Activated CD8-positive, alpha-beta memory T cell treated with anti-CD3 and anti-CD28 coated beads for 36 hours (primary cell): ENCODE data around the gene PTPRD. TPM values are rescaled to one million over a fixed set of nuclear protein-coding genes. Genes with fewer than 3 reads are reported as not detected.

ENCODE experiments used
- CTCF ChIA-PET: fragments of 350-600 bp; sonication (Branson Sonifier 250); formaldehyde crosslinking; loops from one replicate; lab custom pipeline; 2021; ENCODE audit warnings: antibody characterized with exemption; lab: Charles Lee
- POLR2A ChIA-PET: fragments of 350-600 bp; sonication (Branson Sonifier 250); formaldehyde crosslinking; loops from one replicate; lab custom pipeline; 2021; ENCODE audit warnings: antibody characterized with exemption; lab: Charles Lee
- total RNA-seq, 2 experiments: library from RNA; stranded (reverse); gene quantifications; one replicate each; pipeline ENCODE4 v1.2.3, GENCODE V29; 2021

Gene PTPRD
- total RNA-seq, 2 experiments from 2014 or later = 0.10 to 0.15 TPM

- CTCF ChIA-PET = no interaction called here
Observed at GRCh38 chr9:8874482-8874881, 1738.3 kb downstream of the PTPRD start.

DNA sequence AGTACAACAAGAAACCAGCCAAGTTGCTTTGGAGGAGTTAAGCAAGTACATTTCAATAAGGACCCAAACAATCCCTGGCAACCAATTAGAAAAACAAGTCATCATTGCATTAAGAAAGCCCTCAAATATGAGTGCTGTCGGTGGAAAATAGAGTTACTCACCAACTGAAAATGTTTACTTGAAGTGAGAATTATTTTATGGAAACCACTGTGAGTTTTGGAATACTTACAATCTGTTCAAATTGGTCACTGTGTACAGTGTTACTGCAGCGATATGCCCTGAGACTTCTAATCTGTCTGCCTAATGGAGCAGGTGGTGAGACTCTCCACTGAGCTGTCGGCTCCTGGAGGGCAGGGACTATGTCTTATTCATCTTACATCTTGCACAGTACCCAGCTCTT, 1740.0 kb downstream of the PTPRD start:
- CTCF ChIA-PET = no interaction called here
- POLR2A ChIA-PET = no interaction called here

More at GRCh38 chr9:8874482-8874881, 1738.3 kb downstream of the PTPRD start:
- POLR2A ChIA-PET = no interaction called here

DNA sequence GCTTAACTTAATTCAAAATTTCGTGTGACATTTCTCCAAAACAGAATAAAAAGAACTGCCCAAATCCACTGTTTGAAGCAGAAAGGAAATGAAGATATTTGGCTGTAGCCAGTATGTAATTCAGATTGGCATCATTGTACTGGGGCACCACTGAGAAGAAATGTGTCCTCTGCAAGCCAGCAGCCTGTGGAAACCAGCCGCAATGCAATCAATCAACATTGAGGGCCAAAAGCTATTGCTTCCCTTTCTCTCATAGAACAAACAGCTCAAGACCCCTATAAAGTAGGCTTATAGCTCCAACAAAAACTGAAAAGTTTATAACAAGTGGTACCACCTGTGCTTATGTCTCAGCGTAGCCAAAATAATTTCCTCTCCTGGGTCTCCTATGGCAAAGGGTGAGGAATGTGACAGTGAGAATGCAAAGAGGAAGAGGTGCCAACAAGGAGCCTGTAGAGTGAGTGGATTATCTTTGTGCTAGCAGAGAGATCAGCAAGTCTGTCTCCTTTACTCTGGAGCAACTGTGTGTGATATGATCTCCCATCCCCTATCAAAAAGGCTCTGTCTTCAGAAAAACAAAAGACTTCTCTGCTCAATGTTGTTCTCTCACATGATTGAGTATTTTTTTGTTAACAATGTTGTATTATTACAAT, 1740.9 kb downstream of the PTPRD start:
- ChIA-PET POLR2A (no interaction called here), CTCF (no interaction called here)

DNA sequence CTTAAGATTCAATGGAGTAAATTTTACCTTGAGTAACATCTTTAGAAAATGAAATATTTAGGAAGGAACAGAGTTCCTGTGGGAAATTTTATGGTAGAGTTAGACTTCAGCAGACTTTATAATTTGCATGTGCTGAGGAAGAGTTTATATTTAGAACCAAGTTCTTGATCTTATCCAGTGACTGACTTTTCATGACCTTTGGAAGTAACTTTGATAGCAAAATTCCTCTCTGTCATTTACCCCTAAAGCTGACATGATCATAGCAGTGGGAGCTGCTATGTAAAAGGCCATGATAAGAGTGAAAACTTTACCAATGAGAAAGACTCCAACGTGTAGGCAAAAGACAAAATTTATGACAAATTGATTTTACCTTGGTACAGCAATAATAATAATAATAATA, 1741.4 kb downstream of the PTPRD start:
- ChIA-PET POLR2A (no interaction called here), CTCF (no interaction called here)

- CTCF ChIA-PET = no interaction called here
- POLR2A ChIA-PET = no interaction called here
Observed at GRCh38 chr9:8869812-8870211, 1743.0 kb downstream of the PTPRD start.

DNA sequence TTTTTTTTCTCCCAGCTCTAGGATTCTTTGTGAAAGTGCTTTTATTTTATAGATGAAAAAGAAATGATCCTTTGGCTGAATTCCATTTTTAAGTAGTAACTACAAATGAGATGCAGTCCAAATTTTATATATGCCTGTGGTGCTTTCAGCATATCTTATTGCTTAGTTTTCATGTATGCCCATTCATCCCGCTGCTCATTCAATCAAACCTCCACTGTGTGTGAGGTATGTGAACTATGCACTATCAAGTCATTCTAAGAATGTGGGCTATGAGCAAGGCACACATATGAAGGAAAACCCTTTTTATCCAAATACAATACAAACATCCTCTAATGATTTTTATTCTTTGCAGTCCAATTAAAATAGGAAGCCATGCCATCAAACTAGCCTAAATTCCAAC, 1744.2 kb downstream of the PTPRD start:
- ChIA-PET CTCF (no interaction called here), POLR2A (no interaction called here)

- ChIA-PET POLR2A (no interaction called here), CTCF (no interaction called here)
Observed at GRCh38 chr9:8867148-8867547, 1745.7 kb downstream of the PTPRD start.

GRCh38 chr9:8864545-8864896, 1748.3 kb downstream of the PTPRD start:
- POLR2A ChIA-PET = no interaction called here
- CTCF ChIA-PET = no interaction called here

- POLR2A ChIA-PET = no interaction called here
- CTCF ChIA-PET = no interaction called here
Observed at GRCh38 chr9:8863886-8864544, 1748.8 kb downstream of the PTPRD start.

DNA sequence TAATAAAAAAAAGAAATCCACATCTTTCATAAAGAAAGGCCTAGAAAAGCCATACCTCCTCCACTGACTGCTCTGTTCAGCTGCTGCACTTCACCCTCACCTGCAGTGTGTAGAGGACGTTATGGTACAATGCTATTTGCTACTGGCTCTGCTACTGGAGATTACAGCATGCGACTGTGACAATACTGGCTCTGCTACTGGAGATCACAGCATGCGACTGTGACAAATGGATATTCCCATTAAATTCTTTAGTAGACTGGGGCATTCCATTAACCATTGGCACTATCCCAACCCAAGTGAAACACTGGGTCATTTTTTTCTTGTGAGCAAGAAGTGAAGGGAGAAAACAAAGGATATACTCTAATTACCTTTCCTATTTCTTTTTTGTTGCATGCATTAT, 1749.7 kb downstream of the PTPRD start:
- POLR2A ChIA-PET = no interaction called here
- CTCF ChIA-PET = no interaction called here

- POLR2A ChIA-PET = no interaction called here
Observed at GRCh38 chr9:8860925-8861324, 1751.9 kb downstream of the PTPRD start.

DNA sequence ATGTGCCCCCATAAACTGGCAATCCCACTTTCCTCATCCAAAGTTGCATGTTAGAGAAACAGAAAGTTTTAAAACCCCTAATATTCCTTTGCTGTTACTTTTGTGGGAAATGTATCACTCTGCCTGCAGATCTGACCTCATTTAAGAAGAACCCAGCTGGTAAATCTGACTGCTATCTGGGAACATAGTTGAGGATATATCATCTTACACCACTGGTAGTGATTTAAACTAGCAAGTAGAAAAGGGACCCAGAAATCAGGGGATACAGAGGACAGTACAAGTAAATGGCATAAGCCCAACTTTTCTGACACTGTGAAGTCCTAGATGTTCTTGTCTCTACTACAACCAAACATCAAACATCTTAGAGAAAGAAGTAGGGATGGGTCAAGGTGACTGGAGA, 1752.7 kb downstream of the PTPRD start:
- CTCF ChIA-PET = no interaction called here
- POLR2A ChIA-PET = no interaction called here

More at GRCh38 chr9:8860925-8861324, 1751.9 kb downstream of the PTPRD start:
- CTCF ChIA-PET = no interaction called here

DNA sequence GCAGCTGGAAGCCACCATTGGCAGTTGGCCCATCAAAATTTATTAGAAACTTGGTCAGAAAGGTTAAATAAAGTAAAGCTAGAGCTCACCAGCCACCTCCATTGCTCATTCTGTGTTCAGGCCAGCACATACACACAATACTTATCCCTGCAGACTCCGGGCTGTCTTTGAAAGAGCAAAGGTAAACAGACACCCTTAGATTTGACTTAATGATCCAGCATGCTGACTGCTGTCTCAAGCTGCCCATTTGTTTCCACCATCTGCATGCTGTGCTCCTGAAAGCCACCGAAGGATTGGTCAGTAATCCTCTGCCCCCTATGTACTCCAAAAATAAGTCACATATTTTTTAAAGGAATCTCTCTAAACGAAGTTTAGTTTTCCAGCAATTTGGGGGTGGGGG, 1753.4 kb downstream of the PTPRD start:
- ChIA-PET POLR2A (no interaction called here), CTCF (no interaction called here)

DNA sequence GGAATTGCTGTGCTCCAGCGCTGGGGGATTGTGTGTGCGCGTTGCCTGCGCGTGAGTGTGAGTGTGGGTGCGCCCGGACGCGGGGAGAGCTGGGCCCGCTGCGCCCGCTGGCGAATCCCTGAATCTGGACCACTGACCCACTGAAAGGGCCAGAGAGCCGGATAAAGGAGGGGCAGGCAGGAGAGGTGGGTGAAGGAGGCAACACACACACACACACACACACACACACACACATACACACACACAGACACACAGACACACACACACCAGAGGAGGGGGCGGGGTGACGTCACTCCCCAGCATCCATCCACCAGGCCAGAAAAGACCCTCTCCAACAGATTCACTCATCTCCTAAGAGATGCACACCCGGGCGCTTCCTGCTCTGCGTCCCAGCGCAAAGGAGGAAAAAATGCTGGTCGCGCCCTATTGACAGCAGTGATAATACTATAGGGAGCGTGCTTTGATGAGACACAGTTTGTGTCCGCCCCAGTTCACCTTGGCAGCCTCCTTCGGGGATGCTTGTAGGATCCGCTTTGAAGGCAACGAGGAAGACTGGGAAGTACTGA, 1754.1 kb downstream of the PTPRD start:
- ChIA-PET POLR2A (no interaction called here), CTCF (no interaction called here)

GRCh38 chr9:8857926-8858595, 1754.7 kb downstream of the PTPRD start:
- CTCF ChIA-PET = no interaction called here

GRCh38 chr9:8857068-8857925, 1755.5 kb downstream of the PTPRD start:
- ChIA-PET CTCF (no interaction called here), POLR2A (no interaction called here)

More at GRCh38 chr9:8857926-8858595, 1754.7 kb downstream of the PTPRD start:
- POLR2A ChIA-PET = no interaction called here

GRCh38 chr9:8856396-8857067, 1756.3 kb downstream of the PTPRD start:
- ChIA-PET POLR2A (no interaction called here), CTCF (no interaction called here)

GRCh38 chr9:8855046-8855445, 1757.8 kb downstream of the PTPRD start:
- POLR2A ChIA-PET = no interaction called here

GRCh38 chr9:8852301-8852864, 1760.4 kb downstream of the PTPRD start:
- CTCF ChIA-PET = no interaction called here
- POLR2A ChIA-PET = no interaction called here

More at GRCh38 chr9:8855046-8855445, 1757.8 kb downstream of the PTPRD start:
- CTCF ChIA-PET = no interaction called here
